T-helper 2 cell treated with Interferon-gamma antibody and Interleukin-4, amounts not matched to agents 100 ng/mL and 5 ng/mL, for 36 hours (primary cell): ENCODE results near the gene SNAPC5. TPM values are rescaled to one million over a fixed set of nuclear protein-coding genes. Genes with fewer than 3 reads are reported as not detected.
"Not testable (repeated sequence)": the region's sequence is repeated elsewhere in the genome, so short reads cannot be mapped to it uniquely, and the experiment has no call there.

Source experiments
- intact Hi-C: fragments of 100-400 bp; cut with micrococcal nuclease; formaldehyde crosslinking; loops from one replicate; pipeline ENCODE4 v1.15.1; 2023
- total RNA-seq: library from RNA; stranded (reverse); gene quantifications from 2 replicates; pipeline ENCODE4 v1.2.3, GENCODE V29; 2022

Gene SNAPC5
- total RNA-seq, 1 donor from 2014 or later, result 22.3 TPM

GRCh38 chr15:66494262-66494661 lies 3.3 kb downstream of the SNAPC5 start:
- intact Hi-C loops, result loop anchor here (10.0 kb wide), 1 partner anchor 629 kb away; the partner anchor contains the start of gene RAB11A

GRCh38 chr15:66491846-66492245 lies 5.7 kb downstream of the SNAPC5 start:
- intact Hi-C loops, result loop anchor here (10.0 kb wide), 1 partner anchor 627 kb away; the partner anchor contains the start of gene RAB11A

- intact Hi-C loops, result no loop called here
Measured at GRCh38 chr15:66489179-66489791, 8.3 kb downstream of the SNAPC5 start.

GRCh38 chr15:66488525-66488924 lies 9.0 kb downstream of the SNAPC5 start:
- intact Hi-C loops, result no loop called here

- intact Hi-C loops, result no loop called here
Measured at GRCh38 chr15:66486887-66487286, 10.7 kb downstream of the SNAPC5 start.

- intact Hi-C loops, result no loop called here
Measured at GRCh38 chr15:66484539-66485112, 12.9 kb downstream of the SNAPC5 start.

GRCh38 chr15:66483131-66483566 lies 14.4 kb downstream of the SNAPC5 start:
- intact Hi-C loops, result no loop called here

GRCh38 chr15:66482539-66482938 lies 15.0 kb downstream of the SNAPC5 start:
- intact Hi-C loops, result no loop called here

- intact Hi-C loops, result no loop called here
Measured at GRCh38 chr15:66481107-66481856, 16.3 kb downstream of the SNAPC5 start.

- intact Hi-C loops, result no loop called here
Measured at GRCh38 chr15:66480267-66480666, 17.3 kb downstream of the SNAPC5 start.

GRCh38 chr15:66477011-66477410 lies 20.6 kb downstream of the SNAPC5 start:
- intact Hi-C loops, result no loop called here

- intact Hi-C loops, result no loop called here
Measured at GRCh38 chr15:66476535-66476934, 21.0 kb downstream of the SNAPC5 start.

- intact Hi-C loops, result no loop called here
Measured at GRCh38 chr15:66474963-66475362, 22.6 kb downstream of the SNAPC5 start.

GRCh38 chr15:66474135-66474534 lies 23.4 kb downstream of the SNAPC5 start:
- intact Hi-C loops, result no loop called here

- intact Hi-C loops, result loop anchor here (1.0 kb wide), 1 partner anchor 86 kb away; the partner anchor contains the start of gene MAP2K1
Measured at GRCh38 chr15:66472176-66472999, 25.2 kb downstream of the SNAPC5 start.

GRCh38 chr15:66470825-66471224 lies 26.7 kb downstream of the SNAPC5 start:
- intact Hi-C loops, result not testable (repeated sequence)

GRCh38 chr15:66467162-66468040 lies 30.2 kb downstream of the SNAPC5 start:
- intact Hi-C loops, result not testable (repeated sequence)

- intact Hi-C loops, result not testable (repeated sequence)
Measured at GRCh38 chr15:66465294-66465693, 32.3 kb downstream of the SNAPC5 start.

- intact Hi-C loops, result no loop called here
Measured at GRCh38 chr15:66462627-66463026, 34.9 kb downstream of the SNAPC5 start.

GRCh38 chr15:66461917-66462316 lies 35.6 kb downstream of the SNAPC5 start:
- intact Hi-C loops, result no loop called here
